Nucleus accumbens (tissue), 56 donors: ENCODE measurements around the gene CASP8.

Experiments
- DNase-seq, 56 donors: peaks; one replicate each; lab custom pipeline; 2025; lab: John Stamatoyannopoulos, UW

CASP8 gene

DNA sequence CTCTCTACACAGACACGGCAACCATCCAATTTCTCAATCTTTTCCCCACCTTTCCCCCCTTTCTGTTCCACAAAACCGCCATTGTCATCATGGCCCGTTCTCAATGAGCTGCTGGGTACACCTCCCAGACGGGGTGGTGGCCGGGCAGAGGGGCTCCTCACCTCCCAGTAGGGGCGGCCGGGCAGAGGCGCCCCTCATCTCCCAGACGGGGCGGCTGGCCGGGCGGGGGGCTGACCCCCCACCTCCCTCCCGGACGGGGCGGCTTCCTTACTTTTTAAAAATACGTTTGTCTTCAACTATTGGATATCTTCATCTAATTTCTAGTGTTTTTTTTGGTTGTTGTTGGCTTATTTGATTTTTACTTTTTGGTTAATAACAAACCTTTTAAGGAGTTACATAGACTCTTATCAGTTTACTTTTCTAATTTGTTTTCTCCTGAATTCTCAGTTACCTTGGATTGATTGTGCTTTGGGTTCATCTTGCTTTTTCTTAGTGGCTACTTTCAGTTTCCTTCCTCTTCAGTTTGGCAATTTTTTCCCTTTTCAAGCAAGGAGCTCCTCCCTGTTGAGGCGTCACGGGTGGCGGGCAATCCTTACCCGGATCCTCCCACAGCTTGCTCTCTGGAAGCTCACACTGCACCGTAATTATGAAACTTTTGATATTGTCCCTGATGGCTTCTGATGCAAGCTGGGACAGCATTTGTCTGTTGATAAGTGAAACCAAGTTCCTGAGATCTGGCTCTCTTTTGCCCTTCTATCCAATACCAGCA is 21.0 kb upstream of the CASP8 start:
- peak in 2 of 56 donors; percentile 6 to 17 for DNase-seq

DNA sequence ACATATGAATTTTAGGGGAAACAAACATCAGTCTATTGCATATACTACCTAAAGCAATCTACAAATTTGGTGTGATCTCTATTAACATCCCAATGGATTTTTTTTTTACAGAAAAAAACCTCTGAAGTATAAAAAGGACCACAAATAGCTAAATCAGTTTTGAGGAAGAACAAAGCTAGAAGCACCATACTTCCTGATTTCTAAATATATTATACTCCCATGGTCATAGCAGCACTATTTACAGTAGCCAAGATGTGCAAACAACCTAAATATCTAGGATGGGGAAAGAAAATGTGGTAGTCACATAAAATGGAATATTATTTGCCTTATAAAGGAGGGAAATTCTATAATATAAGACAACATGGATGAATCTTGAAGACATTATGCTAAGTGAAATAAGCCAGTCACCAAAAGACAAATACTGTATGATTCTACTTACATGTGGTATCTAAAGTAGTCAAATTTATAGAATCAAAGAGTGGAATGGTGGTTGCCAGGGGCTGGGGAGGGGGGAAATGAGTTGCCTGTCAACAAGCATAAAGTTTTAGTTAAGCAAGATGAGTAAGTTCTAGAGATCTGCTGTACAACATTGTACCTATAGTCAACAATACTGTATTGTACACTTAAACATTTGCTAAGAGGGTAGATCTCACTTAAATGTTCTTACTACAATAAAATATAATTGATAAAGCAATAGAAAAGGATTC is 17.6 kb upstream of the CASP8 start:
- DNase-seq = no peak

DNA sequence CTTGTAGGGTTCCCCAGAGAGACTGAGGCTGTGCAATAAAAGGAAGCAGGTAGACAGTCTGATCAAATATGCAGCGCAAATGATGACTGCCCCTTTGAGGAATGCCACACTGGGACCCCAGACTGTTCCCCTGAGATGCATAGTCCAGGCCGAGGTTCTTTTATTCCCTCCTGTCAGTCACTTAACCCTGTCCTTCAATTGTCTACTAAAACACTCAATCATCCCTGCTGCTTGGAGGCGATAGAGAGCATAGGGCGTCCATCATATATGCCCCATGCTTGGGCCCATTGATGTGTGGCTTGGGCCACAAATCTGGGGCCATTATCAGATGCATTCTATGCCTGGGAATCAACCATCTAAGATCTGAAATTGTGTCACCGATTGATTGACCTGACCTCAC is 15.5 kb upstream of the CASP8 start:
- no peak for DNase-seq

DNA sequence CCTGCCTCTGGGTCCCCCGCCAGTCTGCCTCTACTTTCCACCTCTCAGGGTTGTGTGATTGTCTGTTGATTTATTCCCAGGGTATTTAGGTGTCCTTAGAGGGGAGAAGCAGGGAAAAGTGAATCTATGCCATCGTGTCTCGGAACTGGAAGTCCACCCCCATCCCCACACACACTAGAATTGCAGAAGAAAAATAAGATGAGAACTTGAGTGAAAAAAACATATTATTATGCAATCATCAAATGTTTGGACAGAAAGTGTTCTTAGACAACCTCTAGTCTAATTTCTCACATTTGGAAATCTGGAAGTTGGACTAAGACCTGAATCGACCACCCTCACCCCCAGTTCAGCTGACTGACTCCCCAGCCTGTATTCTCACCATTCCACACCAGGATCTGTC is 14.1 kb upstream of the CASP8 start:
- DNase-seq = no peak

DNA sequence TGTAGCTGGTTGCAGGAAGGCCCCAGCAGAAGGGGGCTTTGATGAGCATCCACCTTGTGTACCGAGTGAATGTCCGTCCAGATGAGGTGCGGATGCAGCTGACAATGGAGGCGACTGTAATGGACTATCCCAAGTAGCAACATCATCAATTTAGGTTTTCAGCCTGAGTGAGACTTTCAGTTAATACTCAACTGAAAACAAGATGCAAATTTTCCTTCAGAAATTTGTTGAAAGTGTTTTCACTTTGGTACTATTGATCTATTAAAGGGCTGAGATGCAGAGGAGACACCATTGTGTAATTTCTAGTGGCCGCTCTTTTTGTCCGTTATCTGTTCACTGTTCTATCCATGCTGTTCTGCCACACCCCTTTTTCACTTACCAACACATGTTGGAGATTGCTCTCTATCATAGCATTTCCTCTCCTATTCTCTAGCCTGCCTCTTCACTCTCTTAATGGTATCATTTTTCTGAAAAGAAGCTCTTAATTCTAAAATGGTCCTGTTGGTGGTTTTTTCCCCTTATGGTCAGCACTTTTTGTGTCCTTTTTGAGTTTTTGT is 12.0 kb upstream of the CASP8 start:
- DNase-seq = no peak

DNA sequence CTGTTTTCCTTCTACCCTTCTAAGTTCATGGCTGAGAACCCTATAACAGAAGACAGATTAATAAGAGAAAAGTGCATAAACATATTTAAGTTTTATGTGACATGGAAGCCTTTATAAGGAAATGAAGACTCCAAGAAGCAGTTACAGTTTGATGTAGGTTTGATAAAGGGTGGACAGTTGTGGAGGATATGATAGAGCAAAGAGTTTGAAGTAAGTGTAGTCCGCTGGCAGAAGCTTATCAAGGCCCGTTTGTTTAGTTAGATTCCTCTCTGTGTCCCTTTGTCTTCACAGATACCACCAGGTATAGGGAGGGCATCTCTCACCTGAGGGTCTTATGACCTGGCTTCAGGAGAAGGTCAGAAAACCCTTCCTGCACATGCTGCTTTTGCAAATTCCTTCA is 10.4 kb upstream of the CASP8 start:
- no peak for DNase-seq

DNA sequence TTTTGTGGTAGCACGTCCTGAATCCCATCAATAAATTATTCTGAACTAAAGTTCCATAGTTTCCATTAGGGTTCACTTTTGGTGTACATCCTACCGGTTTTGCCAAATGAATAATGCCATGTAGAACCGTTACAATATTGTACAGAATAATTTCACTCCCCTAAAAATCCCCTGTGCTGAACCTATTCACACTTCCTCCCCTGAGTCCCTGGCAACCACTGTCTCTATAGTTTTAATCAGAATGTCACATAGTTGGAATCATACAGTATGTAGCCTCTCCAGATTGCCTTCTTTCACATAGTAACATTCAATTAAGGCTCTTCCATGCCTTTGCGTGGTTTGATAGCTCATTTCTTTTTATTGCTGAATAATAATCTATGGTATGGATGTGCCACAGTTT is 9.6 kb upstream of the CASP8 start:
- DNase-seq = no peak

DNA sequence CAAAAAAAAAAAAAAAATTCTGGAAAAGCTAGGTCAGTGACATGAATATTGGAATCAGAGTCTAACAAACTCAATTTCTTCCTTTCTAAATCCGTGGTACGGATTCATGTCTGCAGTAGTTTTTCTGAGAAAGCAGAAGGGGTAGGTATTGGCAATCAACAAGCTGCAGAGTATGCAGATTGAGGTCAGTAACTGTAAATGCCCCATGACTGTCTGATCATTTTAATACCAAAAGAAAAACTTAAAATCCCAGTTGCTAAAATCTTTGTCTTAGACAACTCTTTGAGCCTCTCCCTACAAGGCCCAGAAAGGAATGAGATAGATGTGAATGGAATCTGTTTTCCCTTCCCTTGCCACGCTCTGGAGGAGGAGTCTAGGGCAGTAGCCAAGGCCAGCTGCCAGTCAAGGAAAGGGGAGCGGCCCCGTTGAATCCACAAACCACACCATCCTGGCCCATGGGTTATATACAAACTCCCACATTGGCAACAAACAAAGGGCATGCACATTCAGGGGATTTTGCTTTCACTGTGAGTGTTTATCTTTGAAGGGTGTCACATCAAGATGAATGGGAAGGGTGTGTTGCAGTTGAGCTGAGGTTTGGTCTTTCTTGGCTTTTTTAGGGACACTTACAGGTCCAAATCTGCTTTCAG is 6.1 kb upstream of the CASP8 start:
- DNase-seq = no peak

DNA sequence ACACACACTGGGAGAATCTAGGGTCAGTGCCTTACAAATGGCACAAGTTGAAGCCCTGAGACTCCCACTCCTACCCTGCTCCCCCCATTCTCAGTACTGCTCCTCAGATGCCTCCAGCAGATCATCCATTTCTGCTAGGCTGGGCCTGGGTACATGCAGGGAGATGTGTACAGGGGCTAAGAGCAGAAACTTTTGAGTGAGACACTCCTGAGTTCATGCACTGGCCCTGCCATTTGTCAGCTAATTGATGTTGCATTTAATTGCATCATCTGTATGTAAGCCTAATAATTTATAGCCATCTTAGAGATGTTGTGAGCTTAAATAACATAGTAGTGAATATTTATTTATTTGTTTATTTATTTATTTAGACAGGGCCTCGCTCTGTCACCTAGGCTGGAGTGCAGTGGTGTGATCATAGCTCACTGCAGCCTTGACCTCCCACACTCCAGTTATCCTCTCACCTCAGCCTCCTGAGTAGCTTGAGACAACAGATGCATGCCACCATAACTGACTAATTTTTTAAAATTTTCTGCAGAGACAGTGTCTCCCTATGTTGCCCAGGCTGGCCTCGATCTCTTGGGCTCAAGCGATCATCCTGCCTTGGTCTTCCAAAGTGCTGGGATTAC is 4.8 kb upstream of the CASP8 start:
- no peak for DNase-seq

DNA sequence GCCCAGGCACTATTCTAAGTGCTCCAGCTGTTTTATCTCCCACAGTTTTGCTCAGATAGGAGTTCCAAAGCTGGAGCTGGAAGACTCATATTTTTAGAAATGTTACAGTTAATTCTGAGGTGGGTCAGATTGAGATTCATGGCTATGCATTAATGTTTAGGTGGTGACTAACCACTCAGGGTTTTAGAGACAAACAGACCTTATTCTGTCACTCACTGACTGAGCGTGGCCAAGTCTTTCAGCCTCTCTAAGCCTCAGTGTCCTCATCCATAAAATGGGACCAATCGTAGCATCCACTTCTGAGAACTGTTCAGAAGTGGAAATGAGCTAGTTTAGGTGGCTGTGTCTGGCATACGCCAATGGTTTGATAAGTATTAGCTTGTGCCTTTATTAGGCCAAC is 4.3 kb upstream of the CASP8 start:
- DNase-seq = no peak

DNA sequence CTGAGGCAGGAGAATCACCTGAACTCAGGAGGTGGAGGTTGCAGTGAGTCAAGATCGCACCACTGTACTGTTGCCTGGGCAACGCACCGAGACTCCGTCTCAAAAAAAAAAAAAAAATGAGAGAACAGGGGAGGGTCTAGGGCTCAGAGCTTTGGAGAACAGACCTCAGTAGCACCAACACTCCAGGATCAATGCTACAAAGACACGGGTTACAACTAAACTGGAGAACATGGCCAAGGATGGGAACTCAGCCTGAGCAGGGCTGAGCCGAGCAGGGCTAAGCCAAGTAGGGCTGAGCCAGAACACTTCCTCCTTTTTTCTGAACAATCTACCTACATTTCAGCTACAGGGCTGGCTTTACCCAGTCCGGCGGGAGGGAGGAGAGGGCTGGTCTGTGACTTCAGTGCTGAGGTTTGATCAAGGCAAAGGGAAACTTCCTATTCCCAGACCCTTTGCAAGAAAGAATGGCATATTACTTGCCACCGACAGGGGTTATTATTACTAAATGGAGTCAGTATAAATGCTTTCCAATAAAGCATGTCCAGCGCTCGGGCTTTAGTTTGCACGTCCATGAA is 2.9 kb upstream of the CASP8 start:
- peak in 1 of 56 donors; percentile 11 for DNase-seq

DNA sequence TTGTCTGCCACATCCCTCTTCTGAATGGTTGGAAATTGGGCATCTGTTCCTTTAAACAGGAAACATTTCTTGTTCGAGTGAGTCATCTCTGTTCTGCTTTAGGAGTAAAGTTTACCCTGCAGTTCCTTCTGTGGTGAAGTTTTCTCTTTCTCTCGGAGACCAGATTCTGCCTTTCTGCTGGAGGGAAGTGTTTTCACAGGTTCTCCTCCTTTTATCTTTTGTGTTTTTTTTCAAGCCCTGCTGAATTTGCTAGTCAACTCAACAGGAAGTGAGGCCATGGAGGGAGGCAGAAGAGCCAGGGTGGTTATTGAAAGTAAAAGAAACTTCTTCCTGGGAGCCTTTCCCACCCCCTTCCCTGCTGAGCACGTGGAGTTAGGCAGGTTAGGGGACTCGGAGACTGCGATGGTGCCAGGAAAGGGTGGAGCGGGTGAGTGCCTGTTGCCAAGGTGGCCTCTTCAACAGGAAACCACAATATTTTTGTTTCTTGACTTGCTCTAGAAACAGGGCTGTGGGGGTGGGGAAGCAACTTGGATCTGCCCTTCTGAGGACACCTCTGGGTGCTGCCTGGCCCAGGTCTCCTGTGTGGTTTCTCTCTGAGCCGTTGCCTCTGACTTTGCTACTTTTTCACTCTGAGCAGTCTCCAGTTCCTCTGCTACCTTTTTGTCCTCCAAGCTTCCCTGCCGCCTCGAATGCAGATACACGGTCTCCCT is 2.2 kb upstream of the CASP8 start:
- DNase-seq = peak in 2 of 56 donors; percentile 5 to 35

DNA sequence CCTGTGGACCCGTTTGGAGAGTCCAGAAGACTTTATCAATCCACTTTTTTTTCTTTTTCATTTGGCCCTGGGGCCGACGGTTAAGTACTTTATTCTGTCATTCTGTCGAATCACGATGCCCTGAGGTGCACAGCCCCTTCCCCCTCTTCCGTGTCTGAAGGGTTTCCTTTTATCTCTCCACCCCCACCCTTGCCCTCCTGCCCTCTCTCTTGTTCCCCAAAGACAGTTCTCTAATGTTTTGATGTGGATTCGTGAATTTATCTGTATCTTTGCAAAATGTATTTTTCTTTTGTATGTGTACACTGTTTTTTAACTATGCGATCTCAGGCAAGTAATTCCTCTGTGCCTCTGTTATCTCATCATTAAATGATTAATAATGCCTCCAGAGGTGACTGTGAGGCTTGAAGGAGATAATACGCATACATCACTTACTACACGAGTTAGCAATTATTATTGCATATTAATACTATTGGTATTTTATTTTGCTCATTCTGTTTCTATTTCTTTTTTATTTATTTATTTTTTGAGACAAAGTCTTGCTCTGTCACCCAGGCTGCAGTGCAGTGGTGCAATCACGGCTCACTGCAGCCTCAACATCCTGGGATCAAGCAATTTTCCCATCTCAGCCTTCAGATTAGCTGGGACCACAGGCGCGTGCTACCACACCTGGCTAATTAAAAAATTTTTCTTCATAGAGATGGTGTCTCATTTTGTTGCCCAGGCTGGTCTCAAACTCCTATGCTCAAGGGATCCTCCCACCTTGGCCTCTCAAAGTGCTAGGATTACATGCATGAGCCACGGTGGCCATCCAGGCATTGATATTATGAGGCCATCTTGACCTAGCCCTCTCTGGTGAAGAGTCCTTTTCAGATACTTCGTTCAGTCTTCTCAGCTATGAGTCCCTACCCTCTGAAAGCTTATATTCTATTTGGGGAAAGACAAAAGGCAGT is 1.4 kb upstream of the CASP8 start:
- DNase-seq = no peak

DNA sequence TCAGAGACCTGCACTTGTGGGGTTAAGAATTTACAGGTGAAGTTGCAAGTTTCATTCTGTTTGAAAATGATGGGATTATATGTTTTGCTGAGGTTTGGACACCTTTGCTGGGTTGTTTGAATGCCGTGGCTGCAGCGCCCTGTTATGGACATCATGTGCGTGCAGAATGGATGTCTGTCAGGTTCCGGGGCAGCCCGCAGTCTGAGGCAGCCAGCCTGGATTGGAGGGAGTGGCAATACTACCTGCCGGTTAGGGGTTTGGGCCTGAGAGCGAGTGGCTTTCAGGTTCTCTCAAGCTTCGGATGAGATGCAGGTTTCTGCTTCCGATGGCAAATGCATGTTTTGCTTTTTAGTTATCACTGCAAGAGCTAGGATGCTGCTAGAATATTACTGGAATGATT is 1.1 kb downstream of the CASP8 start:
- DNase-seq = no peak

DNA sequence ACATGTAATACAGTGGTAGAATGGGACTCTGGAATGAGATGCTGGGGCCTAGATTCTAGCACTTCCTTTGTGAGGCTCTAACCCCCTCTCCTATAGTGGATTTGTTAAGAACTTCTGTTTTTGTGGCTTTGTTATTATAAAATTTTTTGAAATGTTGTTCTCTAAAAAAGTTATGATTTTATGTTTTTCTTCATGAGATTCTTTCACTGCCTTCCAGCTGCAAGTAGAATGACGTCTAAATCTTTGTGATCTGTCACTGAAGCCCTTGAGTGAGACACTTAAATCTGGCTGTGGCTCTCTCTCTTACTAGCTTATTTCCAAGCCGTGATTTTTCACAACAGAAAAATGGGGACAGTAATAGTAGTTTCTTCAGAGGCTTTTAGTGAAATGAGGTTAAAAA is 1.6 kb downstream of the CASP8 start:
- no peak for DNase-seq

DNA sequence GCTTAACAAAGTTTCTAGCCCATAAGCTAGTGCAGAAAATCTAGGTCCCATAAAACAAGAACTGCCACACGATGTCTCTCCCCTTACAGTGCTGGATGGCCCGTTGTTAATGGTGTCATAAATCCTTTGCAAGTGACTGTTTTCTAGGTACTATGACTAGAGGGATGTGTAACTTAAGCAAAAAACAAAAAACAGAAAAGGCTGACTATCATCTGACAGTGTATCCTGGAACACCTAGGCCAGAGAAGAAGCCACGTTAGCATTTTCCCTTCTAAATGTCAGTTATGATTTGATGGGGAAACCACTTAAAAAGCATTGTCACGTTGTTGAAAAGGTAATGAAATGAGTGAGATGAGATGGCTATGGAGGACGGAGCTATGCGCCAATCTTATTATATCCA is 2.4 kb downstream of the CASP8 start:
- DNase-seq = no peak

DNA sequence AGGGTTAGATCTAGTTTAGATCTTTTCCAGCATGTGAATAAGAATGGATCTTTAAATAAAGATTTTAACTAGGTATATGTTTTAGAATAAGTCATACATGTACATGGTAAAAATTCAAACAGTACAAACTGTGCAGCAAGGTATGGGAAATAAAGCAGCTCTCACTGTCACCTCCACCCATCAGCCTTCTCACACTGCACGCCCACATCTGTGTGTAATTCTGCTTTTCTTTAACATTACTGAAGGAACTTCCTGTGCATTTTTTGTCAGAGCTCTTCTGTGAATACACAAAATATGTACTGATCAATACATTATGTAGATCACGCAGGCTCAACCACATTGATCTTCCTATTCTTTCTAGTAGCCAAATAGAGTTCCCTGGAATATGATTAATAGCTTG is 3.4 kb downstream of the CASP8 start:
- DNase-seq = no peak

DNA sequence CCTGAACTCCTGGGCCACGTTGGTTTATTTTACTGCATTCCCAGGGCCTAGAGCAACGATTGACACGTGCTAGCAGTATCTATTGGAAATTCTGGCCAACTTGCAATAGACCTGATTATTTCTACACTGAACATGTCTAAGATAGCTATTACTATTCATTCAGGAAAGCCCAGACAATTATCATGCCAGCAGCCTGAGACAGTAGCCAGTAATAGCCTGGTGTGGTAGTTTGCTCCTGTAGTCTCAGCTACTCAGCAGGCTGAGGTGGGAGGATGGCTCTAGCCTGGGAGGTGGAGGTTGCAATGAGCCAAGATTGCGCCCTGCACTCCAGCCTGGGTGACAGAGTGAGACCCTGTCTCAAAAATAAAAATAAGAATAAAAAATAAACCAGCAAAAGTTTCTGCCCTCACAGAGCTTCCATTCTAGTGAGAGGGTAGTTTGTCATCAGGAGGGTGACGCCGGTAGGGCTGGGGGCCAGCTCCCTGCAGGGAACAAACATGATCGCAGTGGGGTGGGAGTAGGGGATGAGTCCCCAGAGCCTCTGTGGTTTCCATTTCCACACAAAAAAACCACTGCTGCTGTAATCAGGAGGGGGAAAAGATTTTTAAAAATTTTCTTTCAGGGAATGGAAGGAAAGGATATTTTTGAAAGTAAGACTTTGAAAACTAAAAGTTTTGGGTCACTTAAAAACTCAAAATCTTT is 4.3 kb downstream of the CASP8 start:
- DNase-seq = no peak
